ENCODE measurements around the gene ARHGAP5. TPM values are rescaled to one million over a fixed set of nuclear protein-coding genes. Genes with fewer than 3 reads are reported as not detected.
A peak's percentile ranks its signal among the peaks of the same experiment; 100 is the strongest.

The ARHGAP5 gene
- total and polyA plus RNA-seq, 9 of the 15 experiments (the other 6 are each of a cell fraction or from before 2014, with no cell fraction given): 3.1 to 21.8 (median 12.1) TPM

- TF ChIP-seq ARID4B (CRISPR knock-in tag; IDR thresholded peaks at IDR 0.05): peak; percentile 34; the same call in 1 of the 2 replicates
- TF ChIP-seq NRF1 (conservative IDR thresholded peaks at IDR 0.05 in 1 of 2, IDR thresholded peaks at IDR 0.05 in 1 of 2): peak; percentile 91 to 93
- no peak for TF ChIP-seq KLF6 (CRISPR knock-in tag; IDR thresholded peaks at IDR 0.05; ENCODE audit: borderline replicate concordance)
- no peak for TF ChIP-seq SREBF1 (IDR thresholded peaks at IDR 0.05; ENCODE audit: borderline replicate concordance, low read depth, low read length)
- TF ChIP-seq NFIX (CRISPR knock-in tag; IDR thresholded peaks at IDR 0.05; ENCODE audit: low read depth): no peak
- TF ChIP-seq BRF1 (IDR thresholded peaks at IDR 0.05; ENCODE audit: borderline replicate concordance, extremely low read depth, insufficient read length): no peak
- TF ChIP-seq ZNF134 (CRISPR knock-in tag; conservative IDR thresholded peaks at IDR 0.05): no peak
- TF ChIP-seq ZNF184 (CRISPR knock-in tag; IDR thresholded peaks at IDR 0.05): no peak
- TF ChIP-seq TARDBP (IDR thresholded peaks at IDR 0.05): peak; percentile 33; the same call in 1 of the 2 replicates
- TF ChIP-seq TRIM24 (IDR thresholded peaks at IDR 0.05): no peak
- no peak for TF ChIP-seq E2F4 (CRISPR knock-in tag; IDR thresholded peaks at IDR 0.05; ENCODE audit: low read depth)
- no peak for TF ChIP-seq ZNF518B (CRISPR knock-in tag; IDR thresholded peaks at IDR 0.05)
- TF ChIP-seq HDAC8 (tag; IDR thresholded peaks at IDR 0.05): no peak
- TF ChIP-seq KLF13 (tag; IDR thresholded peaks at IDR 0.05; ENCODE audit: borderline replicate concordance, low read depth): peak; percentile 92
- TF ChIP-seq L3MBTL2 (IDR thresholded peaks at IDR 0.05): peak; percentile 28; the same call in 1 of the 2 replicates
- TF ChIP-seq MCM3 (IDR thresholded peaks at IDR 0.05): no peak
- TF ChIP-seq ILF3 (IDR thresholded peaks at IDR 0.05; ENCODE audit: borderline replicate concordance): no peak
- no peak for TF ChIP-seq ARID3B (CRISPR knock-in tag; IDR thresholded peaks at IDR 0.05; ENCODE audit: borderline replicate concordance)
These were observed 124.2 kb downstream of the ARHGAP5 start (continued) for GRCh38 chr14:32201193-32201815.

Data from K562 (cell line).